ENCODE measurements around the gene IHH.

The IHH gene

GRCh38 chr2:219027511-219028055 lies 33.1 kb downstream of the IHH start:
- Histone ChIP-seq H3K36me3 (no peaks in the 10 kb centered on the region), H3K27me3 (no peaks in the 10 kb centered on the region), H3K4me1 (no peaks in the 10 kb centered on the region), H3K9me3 (no peaks in the 10 kb centered on the region), H3K4me3 (ENCODE audit: low read depth, low read length) (no peak overlapping the region)
- TF ChIP-seq, protein P1, sequence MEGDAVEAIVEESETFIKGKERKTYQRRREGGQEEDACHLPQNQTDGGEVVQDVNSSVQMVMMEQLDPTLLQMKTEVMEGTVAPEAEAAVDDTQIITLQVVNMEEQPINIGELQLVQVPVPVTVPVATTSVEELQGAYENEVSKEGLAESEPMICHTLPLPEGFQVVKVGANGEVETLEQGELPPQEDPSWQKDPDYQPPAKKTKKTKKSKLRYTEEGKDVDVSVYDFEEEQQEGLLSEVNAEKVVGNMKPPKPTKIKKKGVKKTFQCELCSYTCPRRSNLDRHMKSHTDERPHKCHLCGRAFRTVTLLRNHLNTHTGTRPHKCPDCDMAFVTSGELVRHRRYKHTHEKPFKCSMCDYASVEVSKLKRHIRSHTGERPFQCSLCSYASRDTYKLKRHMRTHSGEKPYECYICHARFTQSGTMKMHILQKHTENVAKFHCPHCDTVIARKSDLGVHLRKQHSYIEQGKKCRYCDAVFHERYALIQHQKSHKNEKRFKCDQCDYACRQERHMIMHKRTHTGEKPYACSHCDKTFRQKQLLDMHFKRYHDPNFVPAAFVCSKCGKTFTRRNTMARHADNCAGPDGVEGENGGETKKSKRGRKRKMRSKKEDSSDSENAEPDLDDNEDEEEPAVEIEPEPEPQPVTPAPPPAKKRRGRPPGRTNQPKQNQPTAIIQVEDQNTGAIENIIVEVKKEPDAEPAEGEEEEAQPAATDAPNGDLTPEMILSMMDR (IDR thresholded peaks at IDR 0.05; ENCODE audit: low read depth, low read length), result no peak
- DNase-seq, result no peak

DNA sequence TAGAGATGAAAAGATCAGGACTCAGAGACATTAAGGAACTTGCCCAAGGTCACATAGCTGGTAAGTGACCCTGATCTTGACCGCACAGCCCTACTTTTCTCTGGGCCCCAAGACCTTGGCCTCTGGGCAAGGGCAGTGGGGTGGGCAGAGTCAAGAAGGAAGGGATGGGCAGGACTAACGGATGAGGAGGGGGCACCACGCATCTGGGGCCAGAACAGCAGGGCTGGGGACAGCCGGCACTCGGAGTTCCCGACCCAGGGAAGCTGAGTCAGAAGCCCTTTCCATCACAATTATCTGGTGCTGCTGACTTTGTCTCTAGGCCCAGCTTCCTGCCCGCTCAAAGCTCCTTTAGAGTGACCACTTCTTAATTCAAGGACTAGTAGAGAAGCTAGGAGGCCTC lies 33.8 kb downstream of the IHH start:
- no peak overlapping the region for H3K4me3 ChIP-seq (ENCODE audit: low read depth, low read length)
- no peaks in the 10 kb centered on the region for H3K4me1 ChIP-seq
- TF ChIP-seq, protein P1 (IDR thresholded peaks at IDR 0.05; ENCODE audit: low read depth, low read length), result no peak
- no peaks in the 10 kb centered on the region for H3K9me3 ChIP-seq
- H3K27me3 ChIP-seq, result no peaks in the 10 kb centered on the region
- H3K36me3 ChIP-seq, result no peaks in the 10 kb centered on the region
- DNase-seq, result no peak

- Histone ChIP-seq H3K4me3 (ENCODE audit: low read depth, low read length) (no peak overlapping the region), H3K27me3 (no peaks in the 10 kb centered on the region)
- TF ChIP-seq, protein P1 (IDR thresholded peaks at IDR 0.05; ENCODE audit: low read depth, low read length), result no peak
Measured at GRCh38 chr2:219025637-219026585, 34.8 kb downstream of the IHH start.

GRCh38 chr2:219024059-219024458 lies 36.7 kb downstream of the IHH start:
- H3K27me3 ChIP-seq, result no peaks in the 10 kb centered on the region
- no peaks in the 10 kb centered on the region for H3K4me1 ChIP-seq
- H3K36me3 ChIP-seq, result no peaks in the 10 kb centered on the region
- DNase-seq, result no peak
- TF ChIP-seq, protein P1 (IDR thresholded peaks at IDR 0.05; ENCODE audit: low read depth, low read length), result no peak
- H3K4me3 ChIP-seq (ENCODE audit: low read depth, low read length), result no peak overlapping the region
- H3K9me3 ChIP-seq, result no peaks in the 10 kb centered on the region

More at GRCh38 chr2:219025637-219026585, 34.8 kb downstream of the IHH start:
- Histone ChIP-seq H3K36me3 (no peaks in the 10 kb centered on the region), H3K9me3 (no peaks in the 10 kb centered on the region), H3K4me1 (no peaks in the 10 kb centered on the region)
- DNase-seq, result no peak

DNA sequence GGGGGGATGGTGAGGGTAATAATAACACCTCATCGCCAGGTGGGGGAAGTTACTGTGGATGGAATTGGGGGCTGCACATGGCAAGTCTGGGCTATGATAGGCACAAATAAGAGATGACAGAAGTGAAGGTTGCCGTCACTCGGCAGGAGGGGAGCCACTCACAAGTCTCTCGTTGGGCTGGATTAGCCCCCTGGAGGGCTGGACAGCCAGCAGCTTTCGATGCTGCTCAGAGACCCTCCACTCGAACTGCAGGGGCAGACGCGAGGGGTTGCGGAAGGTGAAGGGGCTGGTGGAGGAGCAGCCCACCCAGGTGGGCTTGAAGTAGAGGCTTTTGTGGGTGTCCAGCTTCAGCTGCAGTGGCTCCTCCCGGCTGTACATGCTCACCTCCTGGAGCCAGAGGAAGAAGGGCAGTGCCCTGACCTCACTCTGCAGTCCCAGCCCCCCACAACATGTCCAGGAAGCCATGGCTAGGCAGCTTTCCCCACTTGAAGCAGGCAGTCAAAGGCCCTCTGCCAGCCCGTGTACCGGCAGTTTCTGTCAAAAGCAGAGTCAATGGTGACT lies 37.6 kb downstream of the IHH start:
- Histone ChIP-seq H3K4me3 (ENCODE audit: low read depth, low read length) (no peak overlapping the region), H3K36me3 (no peaks in the 10 kb centered on the region), H3K4me1 (no peaks in the 10 kb centered on the region), H3K27me3 (no peaks in the 10 kb centered on the region), H3K9me3 (no peaks in the 10 kb centered on the region)
- no peak for DNase-seq
- TF ChIP-seq, protein P1 (IDR thresholded peaks at IDR 0.05; ENCODE audit: low read depth, low read length), result no peak

Data from BE2C (cell line).